Esophagus mucosa (tissue), 1 donor: ENCODE data around the gene TNC. TPM values are rescaled to one million over a fixed set of nuclear protein-coding genes. Genes with fewer than 3 reads are reported as not detected.

Experiments used
- ATAC-seq: fragments of 200-7000 bp; cut with Tn5 transposase; one replicate; pipeline ENCODE4 v1.9.1; 2020
- total RNA-seq: library from RNA; stranded (reverse); gene quantifications from one replicate; pipeline ENCODE4 v1.2.4, GENCODE V29; 2023
- donor health status: DM: yes; HTN: yes; CAD: no.

Gene TNC
- 56.6 TPM for total RNA-seq

GRCh38 chr9:115117999-115118878 is at the start of gene TNC:
Gene TNC, minus strand, starts transcription at chr9:115118157. Its CDS starts 27,139 bp downstream, at chr9:115091018.
- peak; percentile 49 for ATAC-seq

DNA sequence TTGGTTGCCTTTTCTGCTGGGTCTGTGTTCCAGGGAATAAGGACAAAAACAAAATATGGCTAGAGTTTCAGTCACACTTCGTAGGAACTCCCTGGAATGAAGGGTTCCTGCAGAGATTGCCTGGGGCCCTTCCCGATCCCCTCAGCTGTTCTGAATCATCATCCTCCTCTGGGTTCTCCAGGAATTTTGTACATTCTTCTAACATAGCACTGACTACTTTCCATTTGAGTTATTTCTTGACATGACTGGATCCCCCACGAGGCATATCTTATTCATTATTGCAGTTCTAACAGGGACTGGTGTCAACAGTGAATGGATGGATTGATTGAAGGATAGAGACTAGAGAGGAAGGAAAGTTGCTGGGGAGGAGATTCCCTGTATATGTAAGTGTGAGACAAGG is 49.2 kb upstream of the TNC start:
- no peak for ATAC-seq

- ATAC-seq: peak; percentile 33
These were observed 47.3 kb upstream of the TNC start for GRCh38 chr9:115165233-115165632.

- peak; percentile 24 for ATAC-seq
These were observed 46.6 kb upstream of the TNC start for GRCh38 chr9:115164511-115164974.

DNA sequence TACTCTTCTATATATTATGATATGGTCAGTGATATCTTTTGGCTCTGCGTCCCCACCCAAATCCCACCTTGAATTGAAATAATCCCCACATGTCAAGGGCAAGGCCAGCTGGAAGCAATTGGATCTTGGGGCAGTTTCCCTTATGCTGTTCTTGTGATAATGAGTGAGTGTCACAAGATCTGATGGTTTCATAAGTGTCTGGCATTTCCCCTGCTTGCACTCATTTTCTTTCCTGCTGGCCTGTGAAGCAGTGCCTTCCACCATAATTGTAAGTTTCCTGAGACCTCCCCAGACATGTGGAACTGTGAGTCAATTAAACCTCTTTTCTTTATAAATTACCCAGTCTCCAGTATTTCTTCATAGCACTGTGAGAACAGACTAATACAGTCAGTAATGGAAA is 45.0 kb upstream of the TNC start:
- no peak for ATAC-seq

DNA sequence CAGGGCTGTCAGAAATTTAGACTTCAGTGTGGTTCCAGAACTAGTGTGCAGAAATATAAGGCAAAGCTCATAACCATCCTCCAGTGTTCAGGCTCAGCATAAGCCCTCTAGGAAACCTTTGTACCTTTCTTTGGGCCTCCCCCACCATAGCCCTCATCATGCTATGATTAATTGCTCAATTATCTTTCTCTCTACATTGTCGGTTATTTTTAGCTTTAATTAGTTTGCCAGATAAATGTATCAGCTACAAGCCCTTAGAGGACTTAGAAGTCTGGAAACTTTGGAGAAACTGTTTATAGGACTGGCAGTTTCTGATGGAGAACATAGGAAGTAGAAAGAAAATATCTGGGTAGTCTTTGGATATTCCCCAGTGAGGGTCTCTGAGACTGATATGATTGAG is 43.5 kb upstream of the TNC start:
- no peak for ATAC-seq

DNA sequence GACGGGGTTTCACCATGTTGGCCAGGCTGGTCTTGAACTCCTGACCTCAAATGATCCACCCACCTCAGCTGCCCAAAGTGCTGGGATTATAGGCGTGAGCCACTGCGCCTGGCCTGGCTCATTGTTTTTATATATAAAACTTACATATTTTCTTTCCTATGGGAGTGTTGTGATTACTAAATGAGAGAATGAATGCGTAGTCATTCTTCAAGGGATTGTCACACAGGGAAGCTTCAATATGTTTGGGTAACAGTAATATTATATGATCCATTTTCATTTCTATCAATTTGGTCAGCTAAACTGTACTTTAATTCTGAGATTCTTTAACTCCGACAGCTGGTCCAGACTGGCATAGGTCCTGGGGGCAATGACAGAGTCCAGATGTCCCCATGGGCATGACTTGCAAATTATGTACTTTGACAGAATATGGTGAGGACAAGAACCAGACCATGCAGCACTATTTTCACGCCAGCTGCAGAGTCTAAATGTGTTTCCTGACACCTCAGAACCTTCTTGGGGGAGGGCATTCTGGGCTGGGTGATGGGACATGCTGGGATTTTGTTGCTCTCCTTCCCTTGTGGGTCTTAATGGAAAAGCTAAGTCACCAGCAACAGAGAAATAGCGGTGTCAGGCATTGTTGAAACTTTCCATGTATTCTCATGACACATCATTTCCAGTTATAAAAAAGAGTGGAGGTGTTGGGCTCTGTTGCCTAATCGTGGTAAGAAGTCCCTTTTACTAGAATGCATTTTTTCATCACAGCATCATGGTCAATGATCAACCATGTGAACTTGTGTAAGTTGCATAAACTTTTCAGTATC is 40.9 kb upstream of the TNC start:
- no peak for ATAC-seq

GRCh38 chr9:115157245-115157674 is 39.3 kb upstream of the TNC start:
- peak; percentile 96 for ATAC-seq

GRCh38 chr9:115155037-115155436 is 37.1 kb upstream of the TNC start:
- ATAC-seq: no peak

GRCh38 chr9:115154617-115155016 is 36.7 kb upstream of the TNC start:
- ATAC-seq: no peak

DNA sequence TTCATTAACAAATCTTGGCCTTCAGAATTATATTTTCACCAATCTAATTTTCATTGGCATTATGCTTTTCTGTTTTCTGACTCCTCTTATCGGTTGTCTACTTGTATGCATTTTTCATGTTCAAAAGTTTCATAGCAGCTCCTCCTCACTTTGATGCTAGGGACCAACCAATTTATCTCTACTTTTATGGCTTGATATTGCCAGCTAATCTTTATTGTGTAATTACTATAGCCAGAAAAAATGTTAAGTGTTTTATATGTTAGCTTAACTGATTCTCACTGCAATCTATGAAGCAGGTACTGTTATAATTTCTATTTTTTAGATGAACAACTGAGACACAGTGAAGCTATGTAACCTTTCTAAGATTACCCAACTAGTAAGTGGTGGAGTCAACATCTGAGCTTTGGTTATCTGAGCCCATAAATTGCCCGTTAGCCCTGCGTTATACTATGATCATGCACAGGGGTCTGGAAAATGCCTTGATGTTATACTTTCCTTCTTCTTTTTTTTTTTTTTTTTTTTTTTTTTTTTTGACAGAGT is 34.4 kb upstream of the TNC start:
- ATAC-seq: no peak

DNA sequence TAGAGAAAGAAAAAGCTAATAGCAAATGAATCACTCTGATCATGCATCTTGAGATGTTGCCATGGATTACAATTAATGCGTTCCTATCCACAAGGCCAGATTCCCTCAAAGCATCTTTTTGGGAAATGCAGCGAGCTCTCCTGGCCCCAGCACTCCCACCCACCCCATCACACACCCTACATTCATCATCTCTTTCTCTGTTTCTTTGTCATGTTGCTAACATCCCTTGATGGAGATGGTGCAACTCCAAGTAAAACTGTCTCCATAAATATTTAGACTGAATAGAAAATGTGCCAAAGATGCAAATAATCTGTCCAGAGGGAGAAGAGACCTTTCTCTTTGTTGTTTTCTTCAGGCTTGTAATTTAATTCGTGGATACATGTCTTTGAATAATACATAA is 30.8 kb upstream of the TNC start:
- ATAC-seq: no peak

DNA sequence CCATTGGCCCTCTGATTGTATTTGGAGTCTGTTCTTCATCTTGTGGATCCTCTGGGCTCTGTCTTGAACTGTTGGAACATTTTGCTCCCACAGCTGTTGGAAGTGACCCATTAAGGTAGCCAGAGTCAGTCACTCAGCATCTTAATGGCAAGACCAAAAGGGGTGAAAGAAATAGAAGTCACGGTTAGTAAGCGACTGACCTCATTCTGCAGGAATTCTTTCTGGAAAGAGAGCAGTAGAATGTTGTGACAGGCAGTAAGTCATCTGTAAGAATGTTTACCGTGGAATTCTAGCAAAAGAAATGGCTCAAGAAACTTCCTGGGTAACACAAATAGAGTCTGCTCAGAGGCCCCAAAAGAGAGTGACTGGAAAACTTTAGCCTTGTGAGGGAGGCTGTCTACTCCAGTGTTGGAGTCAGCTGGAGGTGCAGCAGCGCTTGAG is 28.6 kb upstream of the TNC start:
- no peak for ATAC-seq

GRCh38 chr9:115144706-115145105 is 26.7 kb upstream of the TNC start:
- ATAC-seq: no peak

GRCh38 chr9:115143689-115144088 is 25.7 kb upstream of the TNC start:
- ATAC-seq: no peak

- no peak for ATAC-seq
These were observed 24.7 kb upstream of the TNC start for GRCh38 chr9:115142517-115143270.

DNA sequence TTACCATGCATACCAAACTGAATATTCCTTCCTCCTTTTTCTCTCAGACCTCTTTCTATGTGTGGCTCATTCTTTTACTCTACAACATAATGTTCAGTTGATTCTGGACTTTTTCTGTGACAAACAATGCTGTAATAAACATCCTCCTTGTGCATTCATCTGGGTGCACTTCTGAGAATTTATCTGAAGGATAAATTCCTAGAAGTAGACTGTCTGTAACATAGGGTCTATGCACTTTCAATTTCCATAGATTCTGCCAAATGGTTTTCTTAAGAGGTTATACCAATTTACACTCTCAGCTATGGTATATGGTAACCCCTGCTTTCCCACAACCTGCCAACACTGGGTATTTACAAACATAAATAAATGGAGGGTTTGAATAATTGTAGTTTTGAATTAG is 24.1 kb upstream of the TNC start:
- ATAC-seq: no peak

DNA sequence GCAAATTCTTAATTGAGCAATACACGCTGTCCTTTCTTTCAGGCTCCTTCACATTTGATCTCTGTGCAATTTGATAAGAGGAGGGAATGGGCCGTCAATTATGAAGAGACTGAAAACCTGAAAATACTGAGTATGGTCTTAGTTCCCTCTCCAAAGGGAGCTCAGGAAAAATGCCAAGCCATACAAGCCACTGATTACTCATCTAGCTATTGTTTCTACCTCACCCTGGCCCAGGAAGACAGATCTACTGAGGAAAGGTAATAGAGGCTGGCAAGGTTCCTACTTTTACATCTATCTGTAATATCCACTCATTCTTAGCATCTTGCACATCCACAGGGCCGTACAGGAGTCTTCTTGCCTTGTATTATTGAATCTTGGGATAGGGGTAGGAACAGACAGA is 23.7 kb upstream of the TNC start:
- no peak for ATAC-seq

DNA sequence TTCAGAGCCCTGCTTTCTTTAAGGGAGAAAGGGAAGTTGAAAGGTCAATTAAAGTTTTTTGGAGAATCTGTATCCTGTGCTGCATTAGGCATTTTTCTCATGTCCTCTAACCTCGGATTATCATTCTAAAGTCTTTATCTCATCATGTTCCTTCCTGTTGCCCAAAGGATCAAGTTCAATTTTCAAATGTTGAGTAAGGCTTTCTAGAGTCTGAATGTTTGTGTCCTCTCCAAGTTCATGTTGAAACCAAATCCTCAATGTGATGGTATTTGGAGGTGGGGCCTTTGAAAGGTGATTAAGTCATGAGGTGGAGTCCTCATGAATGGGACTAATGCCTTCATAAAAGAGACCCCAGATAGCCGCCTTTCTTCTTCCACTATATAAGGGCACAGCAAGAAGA is 20.2 kb upstream of the TNC start:
- ATAC-seq: no peak

DNA sequence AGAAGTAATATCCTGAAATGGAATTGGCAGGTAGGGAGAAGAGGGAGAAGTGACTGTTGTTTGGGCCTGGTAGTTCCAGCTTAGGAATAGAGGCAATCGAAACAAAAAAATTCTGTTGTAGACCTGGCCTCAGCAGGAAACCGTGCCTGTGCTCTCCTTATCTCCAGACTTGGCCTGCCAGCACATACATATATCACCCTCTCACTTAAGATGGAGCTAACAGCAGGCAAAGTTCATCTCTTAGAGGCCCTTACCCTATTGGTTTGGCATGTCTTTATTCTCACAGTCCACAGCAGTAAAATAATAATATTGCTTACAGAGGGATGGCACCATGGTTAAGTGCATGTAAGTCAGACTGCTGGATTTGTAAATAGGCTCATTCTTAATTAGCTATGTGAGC is 19.6 kb upstream of the TNC start:
- ATAC-seq: no peak

DNA sequence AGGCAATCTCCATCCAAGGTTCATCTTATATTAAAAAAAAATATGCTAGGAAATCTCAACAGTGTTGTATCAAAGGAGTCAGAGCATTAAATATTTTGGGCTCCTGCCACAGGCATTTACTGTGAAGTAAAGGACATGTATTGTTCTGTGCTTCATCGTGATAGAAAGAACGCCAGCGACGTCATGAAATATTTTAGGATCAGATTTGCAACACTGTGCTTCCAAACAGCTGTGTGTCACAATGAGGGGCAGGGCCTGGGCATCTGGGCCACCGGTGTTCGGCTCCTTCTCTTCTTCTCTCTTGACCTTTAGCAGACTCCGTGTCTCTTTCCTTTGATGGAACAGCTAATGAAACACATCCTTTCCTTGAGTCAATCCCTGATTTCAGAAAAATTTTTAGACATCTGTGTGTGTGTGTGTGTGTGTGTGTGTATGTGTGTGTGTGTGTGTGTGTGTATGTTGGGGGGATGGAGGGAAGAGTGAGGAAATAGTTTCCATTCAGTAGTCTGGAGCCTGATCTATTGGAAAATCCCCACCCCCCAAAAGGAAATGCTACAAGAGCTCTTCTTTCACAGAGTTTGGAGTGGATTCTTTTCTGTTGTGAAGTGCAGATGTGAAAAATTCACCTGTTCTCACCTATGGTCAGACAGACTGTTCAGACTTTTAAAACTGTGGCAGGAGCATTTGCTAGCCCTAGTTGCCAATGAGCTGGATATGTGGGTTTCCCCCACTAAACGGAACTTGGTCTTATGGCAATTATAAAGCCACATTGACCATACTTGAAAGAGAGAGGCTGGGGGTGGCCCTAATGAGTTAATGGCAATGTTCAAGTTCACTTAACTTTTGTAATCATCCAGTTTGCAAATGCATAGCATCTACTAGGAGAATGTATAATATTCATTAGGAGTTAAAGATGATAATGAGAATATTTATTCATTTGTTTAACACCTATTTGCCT is 18.1 kb upstream of the TNC start:
- ATAC-seq: no peak
